GM23338 (cell line): ENCODE results near the gene ATG7. TPM values are rescaled to one million over a fixed set of nuclear protein-coding genes. Genes with fewer than 3 reads are reported as not detected.

ENCODE experiments used
- ATAC-seq: fragments of 200-7000 bp; cut with Tn5 transposase; 3 replicates; pipeline ENCODE4 v1.9.1; 2020
- DNase-seq: peaks from one replicate; pipeline ENCODE4 v3.0.0-alpha.2; 2015; ENCODE audit warnings: low spot score
- H2AFZ ChIP-seq: fragments of 200-600 bp; sonication (generic); 2 replicates; pipeline ENCODE4 v1.8.0; 2016; ENCODE audit warnings: antibody characterized with exemption, mild to moderate bottlenecking, moderate library complexity
- H3F3A ChIP-seq: fragments of 200-600 bp; sonication (generic); replicated peaks from 2 replicates; pipeline ENCODE4 v1.8.0; 2017; ENCODE audit warnings: antibody characterized with exemption, mixed run types, low read depth
- H3K27ac ChIP-seq: fragments of 200-600 bp; sonication (generic); 2 replicates; pipeline ENCODE4 v1.6.1; 2016; ENCODE audit warnings: low read depth
- H3K27me3 ChIP-seq: fragments of 200-600 bp; sonication (generic); 2 replicates; pipeline ENCODE4 v1.8.0; 2016; ENCODE audit warnings: mild to moderate bottlenecking, mixed run types, moderate library complexity; ENCODE audit not compliant: insufficient read depth
- H3K36me3 ChIP-seq: fragments of 200-600 bp; sonication (generic); 2 replicates; pipeline ENCODE4 v1.8.0; 2016; ENCODE audit warnings: mild to moderate bottlenecking; ENCODE audit not compliant: insufficient read depth
- H3K4me1 ChIP-seq: fragments of 200-600 bp; sonication (generic); 2 replicates; pipeline ENCODE4 v1.8.0; 2016; ENCODE audit warnings: mild to moderate bottlenecking, moderate library complexity; ENCODE audit not compliant: insufficient read depth
- H3K4me2 ChIP-seq: fragments of 200-600 bp; sonication (generic); 2 replicates; pipeline ENCODE4 v1.7.1; 2017; ENCODE audit warnings: mixed run types
- H3K4me3 ChIP-seq: fragments of 200-600 bp; sonication (generic); 2 replicates; pipeline ENCODE4 v1.6.1; 2016; ENCODE audit warnings: mixed run types
- H3K79me2 ChIP-seq: fragments of 200-600 bp; sonication (generic); replicated peaks from 2 replicates; pipeline ENCODE4 v1.8.0; 2017; ENCODE audit warnings: mild to moderate bottlenecking; ENCODE audit not compliant: insufficient read depth
- H3K9me2 ChIP-seq: fragments of 200-600 bp; sonication (generic); 2 replicates; pipeline ENCODE4 v1.8.0; 2017; ENCODE audit not compliant: insufficient read depth
- H4K20me1 ChIP-seq: fragments of 200-600 bp; sonication (generic); replicated peaks from 2 replicates; pipeline ENCODE4 v1.8.0; 2017; ENCODE audit warnings: mild to moderate bottlenecking; ENCODE audit not compliant: insufficient read depth
- H3K27ac Mint-ChIP-seq: 2 replicates; pipeline ENCODE4 v1.8.0; 2020; ENCODE audit warnings: inconsistent platforms, mild to moderate bottlenecking, moderate library complexity, mixed read lengths
- H3K27me3 Mint-ChIP-seq: 3 replicates; pipeline ENCODE4 v1.8.0; 2022; ENCODE audit warnings: low read depth, mild to moderate bottlenecking, moderate library complexity, mixed read lengths, inconsistent platforms; ENCODE audit not compliant: insufficient read depth, poor library complexity
- H3K36me3 Mint-ChIP-seq: 3 replicates; pipeline ENCODE4 v1.8.0; 2021; ENCODE audit warnings: low read depth, mild to moderate bottlenecking, inconsistent platforms, moderate library complexity, mixed read lengths
- H3K4me1 Mint-ChIP-seq: 3 replicates; pipeline ENCODE4 v1.8.0; 2020; ENCODE audit warnings: mild to moderate bottlenecking, inconsistent platforms, mixed read lengths
- H3K4me3 Mint-ChIP-seq: 3 replicates; pipeline ENCODE4 v1.8.0; 2021; ENCODE audit warnings: moderate library complexity, mild to moderate bottlenecking, inconsistent platforms, mixed read lengths
- H3K9me3 Mint-ChIP-seq: 3 replicates; pipeline ENCODE4 v1.8.0; 2020; ENCODE audit warnings: moderate library complexity, mild to moderate bottlenecking, inconsistent platforms, mixed read lengths
- CREB1 ChIP-seq: fragments of 250-450 bp; sonication (Bioruptor Pico); IDR thresholded peaks from 2 replicates; pipeline ENCODE4 v1.5.0; 2020; ENCODE audit warnings: low read depth, mild to moderate bottlenecking, moderate library complexity
- CTCF ChIP-seq, 2 experiments: fragments of 200-600 bp in 1 of 2; sonication (generic) in 1 of 2; conservative IDR thresholded peaks; 2 replicates each; pipeline versions ENCODE4 v1.5.1 to v1.6.1; 2016 to 2017; ENCODE audit warnings: antibody characterized with exemption in 2 of 2, low read depth in 2 of 2, mild to moderate bottlenecking in 2 of 2, moderate library complexity in 1 of 2
- EZH2 ChIP-seq: fragments of 200-600 bp; sonication (generic); IDR thresholded peaks from one replicate; pipeline ENCODE4 v1.8.0; 2017; ENCODE audit warnings: antibody characterized with exemption, mild to moderate bottlenecking, low read depth; ENCODE audit not compliant: unreplicated experiment
- EZH2phosphoT487 ChIP-seq: fragments of 200-600 bp; sonication (generic); IDR thresholded peaks from one replicate; pipeline ENCODE4 v1.8.1; 2018; ENCODE audit warnings: antibody characterized with exemption; ENCODE audit not compliant: unreplicated experiment
- JUNB ChIP-seq: IDR thresholded peaks from one replicate; pipeline ENCODE4 v1.6.1; 2016; ENCODE audit warnings: antibody characterized with exemption; ENCODE audit not compliant: unreplicated experiment
- NANOG ChIP-seq: IDR thresholded peaks from 2 replicates; pipeline ENCODE4 v1.6.1; 2016; ENCODE audit warnings: antibody characterized with exemption, borderline replicate concordance
- POLR2AphosphoS5 ChIP-seq: IDR thresholded peaks from 2 replicates; pipeline ENCODE4 v1.6.1; 2016; ENCODE audit warnings: antibody characterized with exemption, low read depth
- REST ChIP-seq: IDR thresholded peaks from one replicate; pipeline ENCODE4 v1.6.1; 2018; ENCODE audit warnings: antibody characterized with exemption; ENCODE audit not compliant: unreplicated experiment
- STAT1 ChIP-seq: IDR thresholded peaks from one replicate; pipeline ENCODE4 v1.6.1; 2016; ENCODE audit warnings: antibody characterized with exemption; ENCODE audit not compliant: unreplicated experiment
- ZNF331 ChIP-seq: fragments of 250-450 bp; sonication (Bioruptor Pico); IDR thresholded peaks from 2 replicates; pipeline ENCODE4 v1.5.0; 2020; ENCODE audit warnings: low read depth, mild to moderate bottlenecking, moderate library complexity
- ZNF462 ChIP-seq: fragments of 250-450 bp; sonication (Bioruptor Pico); IDR thresholded peaks from 2 replicates; pipeline ENCODE4 v1.5.0; 2020; ENCODE audit warnings: mild to moderate bottlenecking, moderate library complexity
- polyA plus RNA-seq: library from polyadenylated mRNA; unstranded; fragments of >200 nt; fragmentation: Nextera tagmentation; extraction: Ambion mirVana; gene quantifications from 2 replicates; pipeline ENCODE4 v1.2.1, GENCODE V29; 2016
- total RNA-seq: library from RNA; depleted of rRNA; stranded (reverse); fragments of >200 nt; shearing (Covaris generic); gene quantifications from 2 replicates; pipeline ENCODE4 v1.2.3, GENCODE V29; 2014

ATG7 gene
- total and polyA plus RNA-seq, 2 experiments from 2014 or later: 16.2 to 36.7 TPM

- no peak overlapping the region for H3K27ac Mint-ChIP-seq
- H3K9me2 ChIP-seq: no peaks in the 10 kb centered on the region
- no peak overlapping the region for H3K4me2 ChIP-seq
- no peak overlapping the region for H3K4me3 Mint-ChIP-seq
- 0 out of 3 replicates have a peak, but pooled peaks cover 2% of the 10 kb centered on the region for H3K36me3 Mint-ChIP-seq
- no peaks in the 10 kb centered on the region for H3K36me3 ChIP-seq
- H3K9me3 Mint-ChIP-seq: no peaks in the 10 kb centered on the region
- no peak overlapping the region for H3K4me3 ChIP-seq
- ATAC-seq (no peak), DNase-seq (no peak)
- no peak overlapping the region for H2AFZ ChIP-seq
- H3K27me3 Mint-ChIP-seq: no peaks in the 10 kb centered on the region
- no peaks in the 10 kb centered on the region; the same call in none of the 2 replicates for H4K20me1 ChIP-seq
- H3F3A ChIP-seq: no peaks in the 10 kb centered on the region
- no peaks in the 10 kb centered on the region for H3K79me2 ChIP-seq
- TF ChIP-seq CREB1 (CRISPR knock-in tag): no peak
- no peaks in the 10 kb centered on the region for H3K27me3 ChIP-seq
- H3K4me1 ChIP-seq: no peaks in the 10 kb centered on the region
- H3K27ac ChIP-seq: no peak overlapping the region
- no peaks in the 10 kb centered on the region for H3K4me1 Mint-ChIP-seq
These were observed 24.9 kb downstream of the ATG7 start for GRCh38 chr3:11297126-11297525.

- no peak for DNase-seq
- Histone ChIP-seq H3K36me3 (no peaks in the 10 kb centered on the region), H4K20me1 (no peaks in the 10 kb centered on the region; the same call in 1 of the 2 replicates), H3K4me2 (no peak overlapping the region), H3K4me1 (no peaks in the 10 kb centered on the region), H3K79me2 (no peaks in the 10 kb centered on the region), H3K27ac (no peak overlapping the region), H2AFZ (no peak overlapping the region), H3F3A (no peaks in the 10 kb centered on the region), H3K27me3 (no peaks in the 10 kb centered on the region), H3K4me3 (no peak overlapping the region), H3K9me2 (no peaks in the 10 kb centered on the region)
- Mint-ChIP-seq H3K4me1 (peaks cover 9% of the 10 kb centered on the region; the same call in 2 of the 3 replicates), H3K9me3 (no peaks in the 10 kb centered on the region), H3K27ac (no peak overlapping the region), H3K4me3 (no peak overlapping the region), H3K27me3 (no peaks in the 10 kb centered on the region), H3K36me3 (peaks cover 8% of the 10 kb centered on the region; the same call in 2 of the 3 replicates)
- no peak for ATAC-seq
- TF ChIP-seq STAT1: no peak
- TF ChIP-seq ZNF462: no peak
- TF ChIP-seq POLR2AphosphoS5: no peak
- TF ChIP-seq EZH2: no peak
- no peak for TF ChIP-seq CREB1 (CRISPR knock-in tag)
- TF ChIP-seq EZH2phosphoT487: no peak
- no peak for TF ChIP-seq JUNB
- no peak for TF ChIP-seq CTCF (conservative IDR thresholded peaks at IDR 0.05; ENCODE audit: low read depth in 2 of 2)
- TF ChIP-seq ZNF331: no peak
- TF ChIP-seq NANOG: no peak
- TF ChIP-seq REST: no peak
These were observed 28.8 kb downstream of the ATG7 start for GRCh38 chr3:11300970-11301369.
